ENCODE measurements around the gene HIPK4. TPM values are rescaled to one million over a fixed set of nuclear protein-coding genes. Genes with fewer than 3 reads are reported as not detected.

The HIPK4 gene
- total RNA-seq, 1 experiment from 2014 or later: 0.31 TPM

GRCh38 chr19:40392894-40393517, 3.0 kb upstream of the HIPK4 start:
- peaks cover 12% of the 10 kb centered on the region for H3K27me3 Mint-ChIP-seq (ENCODE audit: low read depth)
- TF ChIP-seq E2F4 (CRISPR knock-in tag; IDR thresholded peaks at IDR 0.05; ENCODE audit: borderline replicate concordance, low read depth): no peak
- no peak for TF ChIP-seq KAT7 (CRISPR knock-in tag; IDR thresholded peaks at IDR 0.05; ENCODE audit: borderline replicate concordance)
- no peak for TF ChIP-seq FOXK1 (CRISPR knock-in tag; IDR thresholded peaks at IDR 0.05)
- no peak for TF ChIP-seq ZNF281 (CRISPR knock-in tag; IDR thresholded peaks at IDR 0.05)
- TF ChIP-seq MAX (CRISPR knock-in tag; IDR thresholded peaks at IDR 0.05): no peak
- TF ChIP-seq ZSCAN18 (CRISPR knock-in tag; IDR thresholded peaks at IDR 0.05): no peak
- no peak for TF ChIP-seq MXD4 (CRISPR knock-in tag; IDR thresholded peaks at IDR 0.05; ENCODE audit: borderline replicate concordance)
- no peak for TF ChIP-seq ZNF416 (CRISPR knock-in tag; IDR thresholded peaks at IDR 0.05)
- no peak for TF ChIP-seq JAZF1 (CRISPR knock-in tag; IDR thresholded peaks at IDR 0.05)
- no peak for TF ChIP-seq CTCF (IDR thresholded peaks at IDR 0.05)
- TF ChIP-seq NFYB (CRISPR knock-in tag; conservative IDR thresholded peaks at IDR 0.05; ENCODE audit: low read depth): no peak
- no peak for TF ChIP-seq ZNF232 (CRISPR knock-in tag; IDR thresholded peaks at IDR 0.05)
- no peak for TF ChIP-seq CBFB (CRISPR knock-in tag; IDR thresholded peaks at IDR 0.05; ENCODE audit: low read depth)
- TF ChIP-seq TEAD1 (CRISPR knock-in tag; IDR thresholded peaks at IDR 0.05): no peak
- no peaks in the 10 kb centered on the region for H3K36me3 Mint-ChIP-seq
- ChIA-PET CTCF (no interaction called here), POLR2A (no interaction called here)
- H3K4me3 Mint-ChIP-seq: no peak overlapping the region
- H3K4me1 Mint-ChIP-seq: peaks cover 4% of the 10 kb centered on the region; the same call in 1 of the 2 replicates
- ATAC-seq (peak; percentile 49), DNase-seq (ENCODE audit: low spot score) (no peak)
- no peaks in the 10 kb centered on the region for H3K9me3 Mint-ChIP-seq
- H3K27ac Mint-ChIP-seq: no peak overlapping the region

- ATAC-seq (no peak), DNase-seq (ENCODE audit: low spot score) (no peak)
- peaks cover 4% of the 10 kb centered on the region; the same call in 1 of the 2 replicates for H3K4me1 Mint-ChIP-seq
- H3K27me3 Mint-ChIP-seq (ENCODE audit: low read depth): peaks cover 8% of the 10 kb centered on the region
- H3K4me3 Mint-ChIP-seq: no peak overlapping the region
- H3K36me3 Mint-ChIP-seq: no peaks in the 10 kb centered on the region
- no peak overlapping the region for H3K27ac Mint-ChIP-seq
- POLR2A ChIA-PET: no interaction called here
- TF ChIP-seq ZNF396 (CRISPR knock-in tag; IDR thresholded peaks at IDR 0.05; ENCODE audit: borderline replicate concordance): no peak
- TF ChIP-seq ELF4 (CRISPR knock-in tag; IDR thresholded peaks at IDR 0.05; ENCODE audit: low read depth): no peak
- no peak for TF ChIP-seq E2F4 (CRISPR knock-in tag; IDR thresholded peaks at IDR 0.05; ENCODE audit: borderline replicate concordance, low read depth)
- no peak for TF ChIP-seq PRRX2 (CRISPR knock-in tag; IDR thresholded peaks at IDR 0.05)
- TF ChIP-seq ATF6 (CRISPR knock-in tag; IDR thresholded peaks at IDR 0.05): no peak
- TF ChIP-seq FOXK1 (CRISPR knock-in tag; IDR thresholded peaks at IDR 0.05): no peak
- TF ChIP-seq ZNF263 (CRISPR knock-in tag; IDR thresholded peaks at IDR 0.05; ENCODE audit: low read depth): no peak
- no peak for TF ChIP-seq JAZF1 (CRISPR knock-in tag; IDR thresholded peaks at IDR 0.05)
- TF ChIP-seq SMAD4 (CRISPR knock-in tag; IDR thresholded peaks at IDR 0.05): no peak
- no peak for TF ChIP-seq ZNF281 (CRISPR knock-in tag; IDR thresholded peaks at IDR 0.05)
- CTCF ChIA-PET: no interaction called here
- H3K9me3 Mint-ChIP-seq: no peaks in the 10 kb centered on the region
Observed at GRCh38 chr19:40392123-40392522, 2.1 kb upstream of the HIPK4 start.

All from WTC11 (cell line).